GM15510 (cell line): ENCODE measurements around the gene KRTAP10-12.

ENCODE experiments used
- POLR2A ChIP-seq: IDR thresholded peaks from 3 replicates; pipeline ENCODE4 v1.6.1; 2011; ENCODE audit warnings: borderline replicate concordance; ENCODE audit not compliant: insufficient read length; ENCODE audit errors: extremely low read depth

KRTAP10-12 gene

DNA sequence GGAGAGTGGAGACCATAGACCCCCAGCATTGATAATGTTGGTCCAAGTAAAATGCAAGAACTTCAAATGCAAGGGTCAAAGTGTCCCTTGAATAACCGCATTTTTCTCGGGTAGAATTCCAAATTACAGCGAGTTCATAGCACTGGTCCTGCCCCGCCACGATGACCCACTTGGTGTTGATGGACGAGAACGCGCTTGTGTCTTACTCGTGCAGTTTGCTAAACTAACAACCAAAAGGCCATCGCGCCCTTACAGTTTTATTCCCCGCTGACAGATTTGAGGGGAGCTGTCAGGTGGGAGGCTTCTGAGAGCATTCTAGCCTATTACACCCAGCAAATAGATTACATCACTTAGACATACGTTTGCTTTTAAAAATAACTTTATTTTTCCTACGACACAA is 31.7 kb downstream of the KRTAP10-12 start:
- no peak for TF ChIP-seq POLR2A

- no peak for TF ChIP-seq POLR2A
These were observed 32.5 kb downstream of the KRTAP10-12 start for GRCh38 chr21:44729336-44730027.

DNA sequence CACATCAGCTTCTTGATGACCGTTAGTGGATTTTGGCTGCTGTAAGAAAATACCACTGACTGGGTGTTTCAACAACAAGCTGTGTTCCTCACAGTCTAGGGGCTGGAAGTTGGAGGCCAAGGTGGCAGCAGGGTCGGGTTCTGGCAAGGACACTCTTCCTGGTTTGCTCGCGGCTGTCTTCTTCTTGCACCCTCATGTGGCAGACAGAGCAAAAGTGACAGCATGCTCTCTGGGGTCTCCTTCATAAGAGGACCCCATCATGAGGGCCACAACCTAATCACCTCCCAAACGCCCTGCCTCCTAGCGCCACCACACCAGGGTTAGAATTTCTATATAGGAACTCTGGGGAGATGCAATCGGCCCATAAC is 33.0 kb downstream of the KRTAP10-12 start:
- TF ChIP-seq POLR2A: no peak

DNA sequence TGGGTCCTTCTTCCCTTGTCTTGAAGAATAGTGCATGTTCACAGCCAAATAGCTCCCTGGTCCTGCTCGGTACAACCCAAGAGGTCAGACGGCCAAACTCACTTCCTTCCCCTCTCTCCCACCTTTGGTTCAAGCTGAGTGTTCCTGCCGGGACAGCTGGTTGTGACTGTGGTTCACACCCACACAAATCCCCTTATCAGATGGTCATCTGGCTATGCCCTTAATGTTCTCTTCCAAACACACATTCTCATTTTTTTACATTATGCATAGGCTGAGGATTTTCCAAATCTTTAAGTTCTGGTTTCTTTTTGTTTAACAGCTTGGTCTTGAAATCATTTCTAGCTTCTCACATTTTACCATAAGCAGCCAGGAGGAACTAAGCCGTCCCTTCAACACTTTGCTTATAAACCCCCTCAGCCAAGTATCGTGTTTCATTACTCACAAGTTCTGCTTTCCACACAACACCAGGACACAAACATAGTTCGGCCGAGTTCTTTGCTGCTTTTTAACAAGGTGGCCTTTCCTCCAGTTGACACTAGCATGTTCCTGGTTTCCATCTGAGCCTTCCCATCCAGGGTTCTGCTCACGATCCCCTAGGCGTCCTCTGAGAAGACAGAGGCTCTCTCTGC is 34.1 kb downstream of the KRTAP10-12 start:
- TF ChIP-seq POLR2A: no peak

- no peak for TF ChIP-seq POLR2A
These were observed 35.3 kb downstream of the KRTAP10-12 start for GRCh38 chr21:44732263-44732662.

DNA sequence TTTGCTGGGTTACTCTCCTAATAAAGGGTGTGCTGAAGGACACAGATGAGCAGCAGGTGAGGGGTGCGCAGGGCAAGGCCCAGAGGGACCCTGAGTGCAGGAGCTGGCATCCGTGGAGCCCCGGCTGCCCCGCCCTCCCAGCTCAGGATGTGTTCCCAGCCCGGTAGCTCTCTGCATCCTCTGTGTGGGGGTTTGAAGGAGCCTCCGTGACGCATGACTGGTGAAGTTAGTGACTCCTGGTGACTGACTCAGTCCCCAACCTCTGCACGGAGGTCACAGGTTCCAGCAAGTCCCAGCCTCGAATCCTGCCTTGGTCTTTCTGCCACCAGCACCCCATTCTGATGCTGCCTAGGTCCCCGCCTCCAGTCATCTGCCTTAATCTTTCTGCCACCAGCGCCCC is 36.0 kb downstream of the KRTAP10-12 start:
- TF ChIP-seq POLR2A: no peak

GRCh38 chr21:44734026-44734745 is 37.2 kb downstream of the KRTAP10-12 start:
- TF ChIP-seq POLR2A: no peak

DNA sequence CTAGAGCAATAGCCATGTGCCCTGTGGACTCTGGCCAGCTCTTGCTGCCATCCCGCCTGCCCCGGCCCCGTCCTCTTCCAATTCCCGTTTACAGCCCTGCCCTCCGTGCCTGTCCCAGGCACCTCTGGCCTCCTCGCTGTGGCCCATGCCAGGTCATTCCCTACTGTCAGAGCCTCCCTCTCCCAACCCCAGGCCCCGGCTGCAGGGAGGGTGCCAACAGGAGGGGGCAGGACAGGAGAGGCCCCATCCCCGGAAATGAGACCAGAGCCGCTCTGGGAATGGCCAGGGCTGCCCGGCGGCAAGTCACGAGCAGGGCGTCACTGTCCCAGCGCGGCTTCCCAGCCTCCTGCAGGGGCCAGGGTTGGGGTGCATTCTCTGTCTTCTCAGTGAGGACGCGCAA is 37.9 kb downstream of the KRTAP10-12 start:
- TF ChIP-seq POLR2A: no peak

- TF ChIP-seq POLR2A: no peak
These were observed 38.8 kb downstream of the KRTAP10-12 start for GRCh38 chr21:44735821-44736220.

DNA sequence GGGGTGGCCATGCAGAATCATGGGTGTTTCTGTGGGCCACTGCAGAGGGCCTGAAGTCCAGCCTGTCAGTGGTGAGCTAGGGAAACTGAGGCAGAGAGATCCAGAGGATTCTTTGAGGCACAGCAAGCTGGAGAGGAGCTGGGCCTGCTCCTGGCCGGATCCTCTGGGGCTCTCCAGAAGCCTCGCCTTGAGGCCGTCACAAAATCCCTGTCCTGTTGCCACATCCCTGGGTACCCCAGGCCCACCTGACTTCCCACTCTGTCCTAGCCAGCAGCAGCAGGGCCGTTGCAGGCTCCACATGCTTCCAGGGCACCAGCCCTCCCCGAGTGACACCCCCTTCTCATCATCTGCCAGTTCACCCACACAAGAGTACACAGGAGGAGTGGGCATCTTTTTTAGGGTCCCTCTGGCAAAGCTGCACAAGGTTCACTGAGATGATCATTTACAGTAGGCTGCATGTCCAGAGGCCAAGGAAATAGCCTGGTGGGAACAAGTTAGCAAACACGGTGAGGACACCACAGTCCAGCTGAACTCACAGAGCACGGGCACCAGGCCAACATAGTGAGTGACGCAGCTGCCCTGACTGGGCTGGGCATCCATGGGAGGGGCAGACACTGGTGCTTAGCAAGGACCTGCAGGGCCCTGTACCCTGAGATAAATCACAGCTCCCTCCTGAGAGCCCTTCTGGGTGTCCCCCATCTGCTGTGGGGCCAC is 39.5 kb downstream of the KRTAP10-12 start:
- TF ChIP-seq POLR2A: no peak

- TF ChIP-seq POLR2A: no peak
These were observed 40.9 kb downstream of the KRTAP10-12 start for GRCh38 chr21:44737706-44738354.

DNA sequence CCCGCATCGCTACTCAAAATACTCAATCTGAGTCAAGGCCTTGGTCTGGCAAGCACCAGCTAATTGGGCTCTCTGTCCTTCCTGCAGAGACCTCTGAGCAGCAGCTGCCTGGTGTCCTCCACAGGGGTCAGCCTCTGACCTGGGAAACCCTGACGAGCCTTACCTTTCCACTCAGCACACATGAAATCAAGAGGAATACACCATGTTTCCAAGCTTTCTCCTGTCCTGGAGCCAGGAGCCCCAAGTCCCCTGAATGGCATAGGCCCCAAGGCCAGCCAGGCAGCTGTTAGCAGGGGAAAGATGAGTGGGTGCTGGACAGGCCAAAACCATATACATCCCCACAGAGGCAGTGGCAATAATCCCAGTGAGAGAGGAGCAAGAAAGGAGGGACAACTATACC is 41.6 kb downstream of the KRTAP10-12 start:
- no peak for TF ChIP-seq POLR2A

GRCh38 chr21:44739316-44739715 is 42.3 kb downstream of the KRTAP10-12 start:
- TF ChIP-seq POLR2A: no peak

- no peak for TF ChIP-seq POLR2A
These were observed 43.8 kb downstream of the KRTAP10-12 start for GRCh38 chr21:44740742-44741141.

GRCh38 chr21:44741921-44742320 is 44.9 kb downstream of the KRTAP10-12 start:
- no peak for TF ChIP-seq POLR2A
